Lung (tissue), 12 donors: Measurements from ENCODE around the gene MAP4K3. TPM values are rescaled to one million over a fixed set of nuclear protein-coding genes. Genes with fewer than 3 reads are reported as not detected.

Source experiments
- ATAC-seq: fragments of 200-7000 bp; cut with Tn5 transposase; one replicate; pipeline ENCODE4 v1.9.1; 2020; ENCODE audit warnings: moderate number of reproducible peaks; ENCODE audit not compliant: insufficient read depth, low FRiP score
- DNase-seq, 3 donors: peaks; one replicate each; pipeline ENCODE4 v3.0.0-alpha.2; 2013 to 2017
- H3K27ac ChIP-seq, 2 donors: one replicate each; pipeline ENCODE4 v1.5.1; 2013; ENCODE audit warnings: mild to moderate bottlenecking in 2 of 2, moderate library complexity in 2 of 2, control low read depth in 1 of 2, inconsistent platforms in 1 of 2, low read depth in 1 of 2, low read length in 1 of 2
- H3K27me3 ChIP-seq, 3 donors: one replicate each; pipeline ENCODE4 v1.5.1; 2013; ENCODE audit warnings: low read length in 2 of 3; ENCODE audit not compliant: control insufficient read depth in 3 of 3, insufficient read depth in 3 of 3
- H3K36me3 ChIP-seq, 4 donors: one replicate each; pipeline ENCODE4 v1.5.1; 2013; ENCODE audit warnings: low read length in 4 of 4, mild to moderate bottlenecking in 1 of 4, moderate library complexity in 1 of 4; ENCODE audit not compliant: control insufficient read depth in 4 of 4, insufficient read depth in 4 of 4
- H3K4me1 ChIP-seq, 5 donors: one replicate each; pipeline ENCODE4 v1.5.1; 2013; ENCODE audit warnings: low read length in 5 of 5, mild to moderate bottlenecking in 2 of 5, moderate library complexity in 1 of 5; ENCODE audit not compliant: control insufficient read depth in 5 of 5, insufficient read depth in 5 of 5
- H3K4me3 ChIP-seq: one replicate; pipeline ENCODE4 v1.5.1; 2013; ENCODE audit warnings: mild to moderate bottlenecking, control low read depth, moderate library complexity
- H3K9ac ChIP-seq, 2 donors: one replicate each; pipeline ENCODE4 v1.5.1; 2013; ENCODE audit warnings: low read length in 2 of 2, control low read depth in 1 of 2; ENCODE audit not compliant: insufficient read depth in 1 of 2
- H3K9me3 ChIP-seq, 4 donors: one replicate each; pipeline ENCODE4 v1.5.1; 2013; ENCODE audit warnings: low read length in 3 of 4, mild to moderate bottlenecking in 1 of 4, moderate library complexity in 1 of 4; ENCODE audit not compliant: control insufficient read depth in 4 of 4, insufficient read depth in 3 of 4
- CTCF ChIP-seq: IDR thresholded peaks from 2 replicates; pipeline ENCODE4 v1.5.1; 2012; ENCODE audit warnings: mild to moderate bottlenecking; ENCODE audit errors: control extremely low read depth, extremely low read depth
- WGBS, 2 donors: extraction: QIAGEN DNeasy Blood & Tissue Kit; methylation state at CpG; one replicate each; pipeline ENCODE4 v1.1.7; 2013; 5-methylcytosine and 5-hydroxymethylcytosine counted together
- polyA plus RNA-seq, 2 donors: library from polyadenylated mRNA; stranded (reverse); fragments of 200-250 nt; gene quantifications; one replicate each; pipeline ENCODE4 v1.2.1, GENCODE V29; 2013
- total RNA-seq, 2 donors: library from RNA; depleted of rRNA in 1 of 2; stranded (reverse); fragments of >200 nt in 1 of 2; gene quantifications; one replicate each; pipeline ENCODE4 v1.2.1, GENCODE V29; 2014 to 2021
- donor health status: control.
- donor health status: control.
- donor health status: Bipolar disorder and iron deficiency.
- donor health status: healthy.
- donor health status: DM: yes; HTN: yes; CAD: no.

The MAP4K3 gene
- total and polyA plus RNA-seq, 4 donors: 9.9 to 97.9 (median 27.1) TPM

GRCh38 chr2:39264733-39265132, 172.4 kb downstream of the MAP4K3 start:
- Histone ChIP-seq H3K27me3 (no peaks in the 10 kb centered on the region), H3K4me3 (no peak overlapping the region), H3K36me3 (peaks cover 3 to 20% (median 9%) of the 10 kb centered on the region in 4 donors), H3K4me1 (peaks cover 0 to 3% (median 0%) of the 10 kb centered on the region in 5 donors), H3K9me3 (no peaks in the 10 kb centered on the region), H3K27ac (no peak overlapping the region), H3K9ac (no peak overlapping the region)
- no peak for TF ChIP-seq CTCF
- DNase-seq (no peak), ATAC-seq (no peak)
- WGBS, 2 donors: 79 to 89% methylated on average over 1 of the region's 1 CpG

GRCh38 chr2:39260087-39260486, 177.0 kb downstream of the MAP4K3 start:
- no peak overlapping the region for H3K27ac ChIP-seq
- ATAC-seq (no peak), DNase-seq (no peak)
- peaks cover 0 to 3% (median 0%) of the 10 kb centered on the region in 4 donors for H3K9me3 ChIP-seq
- H3K9ac ChIP-seq: no peak overlapping the region
- H3K4me1 ChIP-seq: no peaks in the 10 kb centered on the region
- WGBS, 2 donors: 98 to 99% methylated on average over 4 of the region's 4 CpGs
- TF ChIP-seq CTCF: no peak
- H3K4me3 ChIP-seq: no peak overlapping the region
- H3K27me3 ChIP-seq: no peaks in the 10 kb centered on the region
- peaks cover 11 to 39% (median 25%) of the 10 kb centered on the region in 4 donors for H3K36me3 ChIP-seq

- no peak for ATAC-seq
- Histone ChIP-seq H3K36me3 (peaks cover 19 to 58% (median 36%) of the 10 kb centered on the region in 4 donors), H3K27ac (no peak overlapping the region), H3K4me1 (no peaks in the 10 kb centered on the region), H3K9ac (no peak overlapping the region), H3K4me3 (no peak overlapping the region), H3K9me3 (peaks cover 0 to 3% (median 0%) of the 10 kb centered on the region in 4 donors), H3K27me3 (no peaks in the 10 kb centered on the region)
- no peak for DNase-seq
- TF ChIP-seq CTCF: no peak
Measured at GRCh38 chr2:39256040-39256439, 181.0 kb downstream of the MAP4K3 start.

- WGBS, 2 donors: 90% methylated on average over 18 of the region's 18 CpGs
Measured at GRCh38 chr2:39252888-39253518, 184.1 kb downstream of the MAP4K3 start.

More at GRCh38 chr2:39252888-39253518, 184.1 kb downstream of the MAP4K3 start:
- DNase-seq (no peak), ATAC-seq (no peak)
- Histone ChIP-seq H3K36me3 (peaks cover 15 to 46% (median 36%) of the 10 kb centered on the region in 4 donors), H3K4me3 (no peak overlapping the region), H3K27ac (peak overlapping the region in 1 of 2 donors; percentile 34), H3K9me3 (peaks cover 0 to 3% (median 0%) of the 10 kb centered on the region in 4 donors), H3K9ac (no peak overlapping the region), H3K4me1 (peaks cover 0 to 5% (median 0%) of the 10 kb centered on the region in 5 donors), H3K27me3 (no peaks in the 10 kb centered on the region)
- TF ChIP-seq CTCF: no peak
